Measurements from ENCODE around the gene AREG. TPM values are rescaled to one million over a fixed set of nuclear protein-coding genes. Genes with fewer than 3 reads are reported as not detected.
A peak's percentile ranks its signal among the peaks of the same experiment; 100 is the strongest.
"Not testable (repeated sequence)": the region's sequence is repeated elsewhere in the genome, so short reads cannot be mapped to it uniquely, and the experiment has no call there.

The AREG gene
- total RNA-seq = 1.8 TPM
- polyA plus RNA-seq = 17.4 TPM

GRCh38 chr4:74444891-74445642, at the start of gene AREG:
TSS of gene AREG (plus strand) at chr4:74445136. CDS start at chr4:74445346, 210 bp downstream.
- Histone ChIP-seq H3K4me1 (ENCODE audit: insufficient read depth) (no peaks in the 10 kb centered on the region), H3K4me3 (ENCODE audit: low read depth, low read length) (peak within 1 kb of the TSS; percentile 62), H3K27ac (ENCODE audit: low read depth) (peak within 1 kb of the TSS; percentile 43), H3K36me3 (ENCODE audit: insufficient read depth) (no peaks in the 10 kb centered on the region)
- under 1% methylated on average over 64 of the region's 64 CpGs for WGBS
- no peak for DNase-seq (ENCODE audit: extremely low spot score)

- Histone ChIP-seq H3K4me1 (ENCODE audit: insufficient read depth) (no peaks in the 10 kb centered on the region), H3K36me3 (ENCODE audit: insufficient read depth) (no peaks in the 10 kb centered on the region), H3K4me3 (ENCODE audit: low read depth, low read length) (no peak overlapping the region), H3K27ac (ENCODE audit: low read depth) (no peak overlapping the region)
- 15% methylated on average over 2 of the region's 2 CpGs for WGBS
- no peak for DNase-seq (ENCODE audit: extremely low spot score)
Measured at GRCh38 chr4:74395633-74396032, 49.3 kb upstream of the AREG start.

GRCh38 chr4:74397748-74398426, 47.0 kb upstream of the AREG start:
- H3K4me1 ChIP-seq (ENCODE audit: insufficient read depth) = no peaks in the 10 kb centered on the region
- peak overlapping the region; percentile 18 for H3K4me3 ChIP-seq (ENCODE audit: low read depth, low read length)
- DNase-seq (ENCODE audit: extremely low spot score) = no peak
- H3K36me3 ChIP-seq (ENCODE audit: insufficient read depth) = no peaks in the 10 kb centered on the region
- 80% methylated on average over 6 of the region's 6 CpGs for WGBS
- H3K27ac ChIP-seq (ENCODE audit: low read depth) = peak overlapping the region; percentile 2

- H3K36me3 ChIP-seq (ENCODE audit: insufficient read depth); H3K4me1 ChIP-seq (ENCODE audit: insufficient read depth); DNase-seq (ENCODE audit: extremely low spot score); H3K27ac ChIP-seq (ENCODE audit: low read depth); H3K4me3 ChIP-seq (ENCODE audit: low read depth, low read length): not testable (repeated sequence)
- WGBS = 94% methylated on average over 32 of the region's 32 CpGs
Measured at GRCh38 chr4:74398894-74399589, 45.9 kb upstream of the AREG start.

- no peak overlapping the region for H3K4me3 ChIP-seq (ENCODE audit: low read depth, low read length)
- WGBS = 91% methylated on average over 10 of the region's 10 CpGs
- no peak for DNase-seq (ENCODE audit: extremely low spot score)
- H3K4me1 ChIP-seq (ENCODE audit: insufficient read depth) = no peaks in the 10 kb centered on the region
- no peak overlapping the region for H3K27ac ChIP-seq (ENCODE audit: low read depth)
- no peaks in the 10 kb centered on the region for H3K36me3 ChIP-seq (ENCODE audit: insufficient read depth)
Measured at GRCh38 chr4:74400395-74400794, 44.5 kb upstream of the AREG start.

- H3K36me3 ChIP-seq (ENCODE audit: insufficient read depth) = no peaks in the 10 kb centered on the region
- H3K4me1 ChIP-seq (ENCODE audit: insufficient read depth) = no peaks in the 10 kb centered on the region
- WGBS = 35% methylated on average over 5 of the region's 5 CpGs
- no peak overlapping the region for H3K4me3 ChIP-seq (ENCODE audit: low read depth, low read length)
- no peak for DNase-seq (ENCODE audit: extremely low spot score)
- H3K27ac ChIP-seq (ENCODE audit: low read depth) = no peak overlapping the region
Measured at GRCh38 chr4:74402692-74403456, 42.1 kb upstream of the AREG start.

- no peaks in the 10 kb centered on the region for H3K4me1 ChIP-seq (ENCODE audit: insufficient read depth)
- DNase-seq (ENCODE audit: extremely low spot score) = no peak
- H3K27ac ChIP-seq (ENCODE audit: low read depth) = no peak overlapping the region
- H3K4me3 ChIP-seq (ENCODE audit: low read depth, low read length) = no peak overlapping the region
- H3K36me3 ChIP-seq (ENCODE audit: insufficient read depth) = no peaks in the 10 kb centered on the region
Measured at GRCh38 chr4:74407891-74408290, 37.0 kb upstream of the AREG start.

- no peak for DNase-seq (ENCODE audit: extremely low spot score)
- no peak overlapping the region for H3K27ac ChIP-seq (ENCODE audit: low read depth)
- WGBS = 84% methylated on average over 3 of the region's 3 CpGs
- no peaks in the 10 kb centered on the region for H3K4me1 ChIP-seq (ENCODE audit: insufficient read depth)
- H3K36me3 ChIP-seq (ENCODE audit: insufficient read depth) = no peaks in the 10 kb centered on the region
- no peak overlapping the region for H3K4me3 ChIP-seq (ENCODE audit: low read depth, low read length)
Measured at GRCh38 chr4:74408639-74409038, 36.3 kb upstream of the AREG start.

- DNase-seq (ENCODE audit: extremely low spot score) = no peak
- no peak overlapping the region for H3K27ac ChIP-seq (ENCODE audit: low read depth)
- no peaks in the 10 kb centered on the region for H3K4me1 ChIP-seq (ENCODE audit: insufficient read depth)
- no peaks in the 10 kb centered on the region for H3K36me3 ChIP-seq (ENCODE audit: insufficient read depth)
- WGBS = 78% methylated on average over 2 of the region's 2 CpGs
- no peak overlapping the region for H3K4me3 ChIP-seq (ENCODE audit: low read depth, low read length)
Measured at GRCh38 chr4:74410272-74410671, 34.7 kb upstream of the AREG start.

- H3K4me1 ChIP-seq (ENCODE audit: insufficient read depth) = no peaks in the 10 kb centered on the region
- no peak overlapping the region for H3K4me3 ChIP-seq (ENCODE audit: low read depth, low read length)
- H3K36me3 ChIP-seq (ENCODE audit: insufficient read depth) = no peaks in the 10 kb centered on the region
- no peak for DNase-seq (ENCODE audit: extremely low spot score)
- no peak overlapping the region for H3K27ac ChIP-seq (ENCODE audit: low read depth)
Measured at GRCh38 chr4:74412225-74412624, 32.7 kb upstream of the AREG start.

- no peak overlapping the region for H3K4me3 ChIP-seq (ENCODE audit: low read depth, low read length)
- H3K4me1 ChIP-seq (ENCODE audit: insufficient read depth) = no peaks in the 10 kb centered on the region
- H3K36me3 ChIP-seq (ENCODE audit: insufficient read depth) = no peaks in the 10 kb centered on the region
- no peak overlapping the region for H3K27ac ChIP-seq (ENCODE audit: low read depth)
- DNase-seq (ENCODE audit: extremely low spot score) = no peak
Measured at GRCh38 chr4:74413265-74413664, 31.7 kb upstream of the AREG start.

- no peaks in the 10 kb centered on the region for H3K36me3 ChIP-seq (ENCODE audit: insufficient read depth)
- 66% methylated on average over 5 of the region's 5 CpGs for WGBS
- H3K4me3 ChIP-seq (ENCODE audit: low read depth, low read length) = no peak overlapping the region
- H3K27ac ChIP-seq (ENCODE audit: low read depth) = no peak overlapping the region
- no peak for DNase-seq (ENCODE audit: extremely low spot score)
- no peaks in the 10 kb centered on the region for H3K4me1 ChIP-seq (ENCODE audit: insufficient read depth)
Measured at GRCh38 chr4:74414149-74414809, 30.7 kb upstream of the AREG start.

Measured in urinary bladder (tissue), 4 donors.